Thoracic aorta (tissue), 2 donors: Measurements from ENCODE around the gene PAX2. TPM values are rescaled to one million over a fixed set of nuclear protein-coding genes. Genes with fewer than 3 reads are reported as not detected.

Experiments
- ATAC-seq: fragments of 150-250 bp; one replicate; pipeline ENCODE4 v1.8.0; 2017; ENCODE audit warnings: low read depth; ENCODE audit not compliant: insufficient number of reproducible peaks, low FRiP score
- DNase-seq: peaks from one replicate; pipeline ENCODE4 v3.0.0-alpha.2; 2020; ENCODE audit warnings: low spot score
- H3K27ac ChIP-seq, 2 donors: fragments of 200-600 bp; sonication (generic); 1 replicate in 1 of 2; 2 replicates in 1 of 2; pipeline ENCODE4 v1.5.1; 2016; ENCODE audit warnings: mild to moderate bottlenecking in 2 of 2, moderate library complexity in 2 of 2
- H3K27me3 ChIP-seq: fragments of 200-600 bp; sonication (generic); replicated peaks from 2 replicates; pipeline ENCODE4 v1.6.0; 2016; ENCODE audit warnings: mild to moderate bottlenecking; ENCODE audit not compliant: insufficient read depth
- H3K36me3 ChIP-seq: fragments of 200-600 bp; sonication (generic); one replicate; pipeline ENCODE4 v1.5.1; 2016
- H3K4me1 ChIP-seq, 2 donors: fragments of 200-600 bp; sonication (generic); 1 replicate in 1 of 2; 2 replicates in 1 of 2; pipeline versions ENCODE4 v1.5.1 to v1.6.0; 2016; ENCODE audit warnings: low read depth in 2 of 2, mild to moderate bottlenecking in 1 of 2; ENCODE audit not compliant: control insufficient read depth in 1 of 2
- H3K4me3 ChIP-seq: fragments of 200-600 bp; sonication (generic); 2 replicates; pipeline ENCODE4 v1.5.1; 2016; ENCODE audit warnings: mild to moderate bottlenecking
- H3K9me3 ChIP-seq: fragments of 200-600 bp; sonication (generic); 2 replicates; pipeline ENCODE4 v1.5.1; 2016
- CTCF ChIP-seq: fragments of 200-600 bp; sonication (generic); IDR thresholded peaks from one replicate; pipeline ENCODE4 v1.5.1; 2019; ENCODE audit warnings: antibody characterized with exemption
- total RNA-seq, 2 donors: library from RNA; depleted of rRNA; stranded (reverse); fragments of >200 nt; gene quantifications; one replicate each; pipeline versions ENCODE4 v1.1.0 to v1.2.3, GENCODE V29; 2016

The PAX2 gene
- total RNA-seq, 2 donors from 2014 or later: not detected

GRCh38 chr10:100724531-100725027 lies 20.8 kb upstream of the PAX2 start:
- H3K9me3 ChIP-seq: no peaks in the 10 kb centered on the region
- H3K4me3 ChIP-seq: no peak overlapping the region
- H3K27ac ChIP-seq: no peak overlapping the region
- H3K27me3 ChIP-seq: peaks cover 22% of the 10 kb centered on the region
- no peaks in the 10 kb centered on the region for H3K36me3 ChIP-seq
- no peak for ATAC-seq
- peaks cover 2 to 16% of the 10 kb centered on the region in 2 donors for H3K4me1 ChIP-seq
- DNase-seq: no peak
- no peak for TF ChIP-seq CTCF

GRCh38 chr10:100725071-100725471 lies 20.3 kb upstream of the PAX2 start:
- DNase-seq: no peak
- TF ChIP-seq CTCF: no peak
- no peak overlapping the region for H3K4me3 ChIP-seq
- H3K27ac ChIP-seq: no peak overlapping the region
- no peaks in the 10 kb centered on the region for H3K36me3 ChIP-seq
- no peaks in the 10 kb centered on the region for H3K9me3 ChIP-seq
- no peak for ATAC-seq
- H3K27me3 ChIP-seq: peaks cover 22% of the 10 kb centered on the region
- peaks cover 7 to 20% of the 10 kb centered on the region in 2 donors for H3K4me1 ChIP-seq

- TF ChIP-seq CTCF: no peak
- DNase-seq (no peak), ATAC-seq (no peak)
- Histone ChIP-seq H3K27ac (no peak overlapping the region), H3K4me1 (peaks cover 14 to 29% of the 10 kb centered on the region in 2 donors), H3K36me3 (no peaks in the 10 kb centered on the region), H3K9me3 (no peaks in the 10 kb centered on the region), H3K27me3 (peaks cover 24% of the 10 kb centered on the region), H3K4me3 (no peak overlapping the region)
Measured at GRCh38 chr10:100725869-100726426, 19.4 kb upstream of the PAX2 start.

- no peak for ATAC-seq
- no peaks in the 10 kb centered on the region for H3K36me3 ChIP-seq
- no peak for TF ChIP-seq CTCF
- no peak for DNase-seq
- peaks cover 35% of the 10 kb centered on the region for H3K27me3 ChIP-seq
- peaks cover 15 to 30% of the 10 kb centered on the region in 2 donors for H3K4me1 ChIP-seq
- H3K9me3 ChIP-seq: no peaks in the 10 kb centered on the region
- no peak overlapping the region for H3K4me3 ChIP-seq
- no peak overlapping the region for H3K27ac ChIP-seq
Measured at GRCh38 chr10:100727808-100728207, 17.6 kb upstream of the PAX2 start.

- Histone ChIP-seq H3K9me3 (no peaks in the 10 kb centered on the region), H3K27me3 (peaks cover 39% of the 10 kb centered on the region), H3K4me1 (peaks cover 15 to 27% of the 10 kb centered on the region in 2 donors), H3K36me3 (no peaks in the 10 kb centered on the region), H3K27ac (no peak overlapping the region), H3K4me3 (peak overlapping the region; percentile 53)
- no peak for TF ChIP-seq CTCF
- DNase-seq (no peak), ATAC-seq (no peak)
Measured at GRCh38 chr10:100728928-100729861, 16.2 kb upstream of the PAX2 start.
